ENCODE measurements around the gene SURF6.

GRCh38 chr9:133309608-133310007 lies 26.4 kb downstream of the SURF6 start:
- TF ChIP-seq BHLHE40 (IDR thresholded peaks at IDR 0.05; ENCODE audit: borderline replicate concordance) (no peak), ARNT (IDR thresholded peaks at IDR 0.05) (no peak)

Measured in HEK293T (cell line).